GM18517 (cell line): ENCODE data around the gene ZNF697.
"Not testable (repeated sequence)": the region's sequence is repeated elsewhere in the genome, so short reads cannot be mapped to it uniquely, and the experiment has no call there.

ENCODE experiments used
- ATAC-seq: cut with Tn5 transposase; IDR thresholded peaks from one replicate; pipeline ENCODE4 v1.9.1; 2021; ENCODE audit warnings: mild to moderate bottlenecking, moderate library complexity; ENCODE audit not compliant: unreplicated experiment

The ZNF697 gene

GRCh38 chr1:119603695-119604094 is 44.4 kb downstream of the ZNF697 start:
- ATAC-seq, result no peak

- ATAC-seq, result not testable (repeated sequence)
These were observed 44.8 kb downstream of the ZNF697 start for GRCh38 chr1:119603241-119603640.

GRCh38 chr1:119602789-119603188 is 45.3 kb downstream of the ZNF697 start:
- not testable (repeated sequence) for ATAC-seq

GRCh38 chr1:119602169-119602568 is 45.9 kb downstream of the ZNF697 start:
- ATAC-seq, result no peak

- no peak for ATAC-seq
These were observed 47.1 kb downstream of the ZNF697 start for GRCh38 chr1:119600976-119601375.

GRCh38 chr1:119600561-119600960 is 47.5 kb downstream of the ZNF697 start:
- no peak for ATAC-seq

GRCh38 chr1:119595606-119596005 is 52.5 kb downstream of the ZNF697 start:
- no peak for ATAC-seq

GRCh38 chr1:119595168-119595567 is 52.9 kb downstream of the ZNF697 start:
- no peak for ATAC-seq

- no peak for ATAC-seq
These were observed 53.7 kb downstream of the ZNF697 start for GRCh38 chr1:119594376-119594775.

- no peak for ATAC-seq
These were observed 54.3 kb downstream of the ZNF697 start for GRCh38 chr1:119593805-119594204.

GRCh38 chr1:119590393-119590792 is 57.7 kb downstream of the ZNF697 start:
- no peak for ATAC-seq

- ATAC-seq, result no peak
These were observed 59.4 kb downstream of the ZNF697 start for GRCh38 chr1:119588621-119589020.

GRCh38 chr1:119587341-119587740 is 60.7 kb downstream of the ZNF697 start:
- ATAC-seq, result no peak

GRCh38 chr1:119585801-119586200 is 62.3 kb downstream of the ZNF697 start:
- not testable (repeated sequence) for ATAC-seq

- ATAC-seq, result no peak
These were observed 65.3 kb downstream of the ZNF697 start for GRCh38 chr1:119582801-119583200.

GRCh38 chr1:119581076-119581475 is 67.0 kb downstream of the ZNF697 start:
- ATAC-seq, result not testable (repeated sequence)

GRCh38 chr1:119573886-119574285 is 74.2 kb downstream of the ZNF697 start:
- no peak for ATAC-seq

- ATAC-seq, result not testable (repeated sequence)
These were observed 78.0 kb downstream of the ZNF697 start for GRCh38 chr1:119569930-119570622.
